DMS 273 (cell line): ENCODE results near the gene WNT2.
"Not testable (repeated sequence)": the region's sequence is repeated elsewhere in the genome, so short reads cannot be mapped to it uniquely, and the experiment has no call there.

Source experiments
- DNase-seq: peaks from one replicate; lab custom pipeline; 2025; ENCODE audit not compliant: unreplicated experiment; lab: John Stamatoyannopoulos, UW

Gene WNT2

GRCh38 chr7:117270371-117270770, 52.5 kb downstream of the WNT2 start:
- no peak for DNase-seq

- no peak for DNase-seq
These were observed 53.0 kb downstream of the WNT2 start for GRCh38 chr7:117269886-117270285.

- no peak for DNase-seq
These were observed 53.4 kb downstream of the WNT2 start for GRCh38 chr7:117269417-117269816.

GRCh38 chr7:117264716-117265115, 58.1 kb downstream of the WNT2 start:
- DNase-seq: no peak

- no peak for DNase-seq
These were observed 60.3 kb downstream of the WNT2 start for GRCh38 chr7:117262546-117262945.

GRCh38 chr7:117259615-117260014, 63.2 kb downstream of the WNT2 start:
- DNase-seq: no peak

- no peak for DNase-seq
These were observed 71.2 kb downstream of the WNT2 start for GRCh38 chr7:117251687-117252086.

- no peak for DNase-seq
These were observed 72.1 kb downstream of the WNT2 start for GRCh38 chr7:117250801-117251200.

GRCh38 chr7:117250245-117250644, 72.6 kb downstream of the WNT2 start:
- DNase-seq: no peak

GRCh38 chr7:117249696-117250095, 73.2 kb downstream of the WNT2 start:
- DNase-seq: no peak

- DNase-seq: no peak
These were observed 74.0 kb downstream of the WNT2 start for GRCh38 chr7:117248829-117249228.

- no peak for DNase-seq
These were observed 75.0 kb downstream of the WNT2 start for GRCh38 chr7:117247809-117248208.

GRCh38 chr7:117245703-117246102, 77.2 kb downstream of the WNT2 start:
- DNase-seq: not testable (repeated sequence)

- no peak for DNase-seq
These were observed 79.5 kb downstream of the WNT2 start for GRCh38 chr7:117243390-117243789.

- DNase-seq: no peak
These were observed 81.8 kb downstream of the WNT2 start for GRCh38 chr7:117241088-117241487.

- no peak for DNase-seq
These were observed 83.9 kb downstream of the WNT2 start for GRCh38 chr7:117238937-117239336.

- no peak for DNase-seq
These were observed 84.4 kb downstream of the WNT2 start for GRCh38 chr7:117238472-117238871.

- no peak for DNase-seq
These were observed 85.2 kb downstream of the WNT2 start for GRCh38 chr7:117237646-117238045.

GRCh38 chr7:117231047-117231359, 91.9 kb downstream of the WNT2 start:
- no peak for DNase-seq

GRCh38 chr7:117230276-117231046, 92.4 kb downstream of the WNT2 start:
- no peak for DNase-seq

- DNase-seq: peak; percentile 36
These were observed 93.5 kb downstream of the WNT2 start for GRCh38 chr7:117229350-117229749.

- DNase-seq: no peak
These were observed 95.8 kb downstream of the WNT2 start for GRCh38 chr7:117227091-117227490.

GRCh38 chr7:117225536-117225935, 97.3 kb downstream of the WNT2 start:
- no peak for DNase-seq
